ENCODE data around the gene UBE2L5. TPM values are rescaled to one million over a fixed set of nuclear protein-coding genes. Genes with fewer than 3 reads are reported as not detected.
A peak's percentile ranks its signal among the peaks of the same experiment; 100 is the strongest.

UBE2L5 gene
- total RNA-seq, 4 donors from 2014 or later = 1.6 TPM; not detected in 3

GRCh38 chr13:30404207-30404606, 18.1 kb upstream of the UBE2L5 start:
- no peak for TF ChIP-seq CTCF (IDR thresholded peaks at IDR 0.05)
- ATAC-seq (ENCODE audit: low FRiP score) = no peak
- no peak for DNase-seq (ENCODE audit: low spot score)

GRCh38 chr13:30406779-30407416, 15.4 kb upstream of the UBE2L5 start:
- no peak for DNase-seq (ENCODE audit: low spot score)
- no peak for ATAC-seq (ENCODE audit: low FRiP score)
- no peak for TF ChIP-seq CTCF (IDR thresholded peaks at IDR 0.05)

- peak; percentile 79 for DNase-seq (ENCODE audit: low spot score)
Measured at GRCh38 chr13:30408319-30409101, 13.8 kb upstream of the UBE2L5 start.

GRCh38 chr13:30409886-30410704, 12.2 kb upstream of the UBE2L5 start:
- ATAC-seq (ENCODE audit: low FRiP score) (peak; percentile 66), DNase-seq (ENCODE audit: low spot score) (no peak)
- no peak for TF ChIP-seq CTCF (IDR thresholded peaks at IDR 0.05)

More at GRCh38 chr13:30408319-30409101, 13.8 kb upstream of the UBE2L5 start:
- peak; percentile 96 for ATAC-seq (ENCODE audit: low FRiP score)
- TF ChIP-seq CTCF (IDR thresholded peaks at IDR 0.05) = peak in 2 of 3 donors; percentile 4 to 41

GRCh38 chr13:30410705-30411125, 11.6 kb upstream of the UBE2L5 start:
- no peak for TF ChIP-seq CTCF (IDR thresholded peaks at IDR 0.05)
- ATAC-seq (ENCODE audit: low FRiP score) = no peak
- DNase-seq (ENCODE audit: low spot score) = no peak

GRCh38 chr13:30412346-30412745, 9.9 kb upstream of the UBE2L5 start:
- TF ChIP-seq CTCF (IDR thresholded peaks at IDR 0.05) = no peak
- DNase-seq (ENCODE audit: low spot score) (no peak), ATAC-seq (ENCODE audit: low FRiP score) (no peak)

Data from omental fat pad (tissue), 4 donors.